PC-3 (cell line): ENCODE data around the gene PRKAR1A.

Experiments used
- CTCF ChIP-seq: fragments of 300-600 bp; sonication (generic); conservative IDR thresholded peaks from 2 replicates; pipeline ENCODE4 v1.5.1; 2017; ENCODE audit warnings: antibody characterized with exemption, low read depth, mild to moderate bottlenecking, low read length
- EZH2 ChIP-seq: fragments of 300-600 bp; sonication (generic); IDR thresholded peaks from one replicate; pipeline ENCODE4 v1.6.1; 2017; ENCODE audit warnings: antibody characterized with exemption, mild to moderate bottlenecking, low read length; ENCODE audit not compliant: unreplicated experiment

GRCh38 chr17:68535922-68536321 lies 23.7 kb downstream of the PRKAR1A start:
- TF ChIP-seq EZH2 (no peak), CTCF (no peak)
